H54 (cell line): ENCODE measurements around the gene USP25.

Experiments used
- DNase-seq: peaks from one replicate; pipeline ENCODE4 v3.0.0; 2011; ENCODE audit warnings: low spot score, mixed read lengths; ENCODE audit not compliant: insufficient read length
- FAIRE-seq: peaks from 3 replicates; lab custom pipeline; 2011; peaks lifted over from hg19 to GRCh38; lab: Jason Lieb, UNC
- POLR2A ChIP-seq: IDR thresholded peaks from 2 replicates; pipeline ENCODE4 v1.6.1; 2011; ENCODE audit warnings: low read depth, mild to moderate bottlenecking, low read length

Gene USP25

DNA sequence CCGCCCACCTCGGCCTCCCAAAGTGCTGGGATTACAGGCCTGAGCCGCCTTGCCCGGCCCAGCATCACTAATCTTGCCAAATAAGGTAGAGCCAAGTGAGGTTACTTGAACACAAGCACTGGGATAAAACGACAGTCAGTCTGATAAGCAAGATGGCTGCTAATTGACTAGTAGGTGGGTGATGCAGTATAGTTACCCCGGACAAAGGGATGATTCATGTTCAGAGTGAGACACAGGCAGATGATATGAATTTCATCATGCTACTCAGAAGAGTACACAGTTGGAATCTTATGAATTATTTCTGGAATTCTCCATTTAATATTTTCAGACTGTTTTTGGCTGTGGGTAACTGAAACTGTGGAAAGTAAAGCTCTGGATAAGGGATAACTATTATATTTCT is 178.4 kb downstream of the USP25 start:
- FAIRE-seq (no peak), DNase-seq (no peak)
- no peak for TF ChIP-seq POLR2A

DNA sequence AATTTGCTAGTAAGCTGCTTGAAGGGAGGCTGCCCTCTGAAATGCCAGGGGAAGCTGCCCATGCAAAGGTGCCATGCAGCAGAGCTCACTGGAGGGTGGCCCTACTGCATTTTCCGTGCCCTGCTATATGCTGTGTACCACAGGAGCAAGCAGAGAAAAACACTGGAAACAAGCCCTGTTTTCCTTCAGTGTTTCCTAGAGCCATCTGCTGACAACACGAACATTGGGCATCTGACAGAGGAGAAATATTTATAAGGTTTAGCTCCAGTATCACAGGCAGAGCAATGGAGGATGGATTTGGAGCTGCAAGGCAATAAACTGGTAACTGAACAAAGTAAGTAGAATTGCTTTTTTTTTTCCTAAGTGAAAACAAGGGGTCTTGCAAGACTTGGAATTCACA is 198.4 kb downstream of the USP25 start:
- no peak for DNase-seq
- FAIRE-seq = no peak
- TF ChIP-seq POLR2A = no peak

DNA sequence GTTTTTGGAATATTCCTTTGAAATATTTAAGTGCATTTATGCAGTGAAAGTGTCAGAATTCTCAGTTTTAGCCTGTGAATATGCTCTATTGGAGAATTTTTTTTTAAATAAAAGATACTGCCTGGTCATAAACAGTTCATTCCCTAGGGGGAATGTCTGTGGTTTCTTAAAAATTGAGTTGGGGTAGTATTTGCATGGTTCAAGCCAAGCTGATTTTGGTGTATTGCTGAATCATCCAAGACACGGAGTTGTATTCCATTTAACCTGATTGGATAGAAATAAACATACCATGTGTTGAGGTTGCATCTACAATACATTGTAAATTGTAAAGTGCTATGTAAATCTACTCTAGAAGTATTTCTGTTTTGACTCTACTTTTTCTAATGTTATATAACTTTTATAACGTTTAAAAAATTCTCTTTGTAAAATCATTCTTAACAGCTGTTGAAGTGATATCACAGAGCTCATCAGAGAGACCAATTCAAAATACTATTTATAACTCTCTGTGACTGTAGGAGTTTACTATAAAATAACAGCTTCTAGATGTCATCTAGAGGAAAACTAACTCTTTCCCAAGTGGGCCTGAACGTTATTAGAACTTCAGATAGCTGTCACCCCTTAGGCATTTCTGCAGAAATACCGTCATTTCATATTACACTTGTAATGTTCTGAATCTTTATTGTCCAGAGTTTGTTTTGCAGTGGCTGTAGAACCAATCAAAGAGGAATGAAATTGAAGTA is 199.1 kb downstream of the USP25 start:
- FAIRE-seq (no peak), DNase-seq (no peak)
- TF ChIP-seq POLR2A = no peak

DNA sequence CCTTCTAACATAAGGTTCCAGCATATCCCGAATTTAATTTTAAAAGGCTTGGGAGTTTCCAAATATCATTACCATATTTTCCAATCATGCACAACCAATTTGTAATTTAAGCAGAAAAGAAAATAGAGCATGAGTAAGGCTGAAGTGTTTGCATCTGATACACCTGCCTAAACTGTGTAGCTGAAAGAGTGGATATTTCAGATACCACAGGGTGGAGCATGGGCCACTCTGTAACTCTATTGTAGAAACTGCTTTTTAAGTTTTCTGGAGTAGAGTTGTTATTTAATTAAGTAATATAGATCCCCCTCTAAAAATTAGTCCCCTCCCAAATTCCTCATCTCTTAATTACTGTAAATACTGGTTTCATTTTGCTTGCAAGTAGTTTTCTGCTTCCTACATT is 199.8 kb downstream of the USP25 start:
- no peak for TF ChIP-seq POLR2A
- no peak for FAIRE-seq
- DNase-seq = no peak
